ENCODE results near the gene SHANK1.
"Not testable (repeated sequence)": the region's sequence is repeated elsewhere in the genome, so short reads cannot be mapped to it uniquely, and the experiment has no call there.

Gene SHANK1

GRCh38 chr19:50753879-50754278 is 34.3 kb upstream of the SHANK1 start:
- H3K9ac ChIP-seq (ENCODE audit: low read length in 5 of 5) = no peak overlapping the region
- H3K9me3 ChIP-seq (ENCODE audit: control insufficient read depth in 5 of 5, low read length in 5 of 5) = no peaks in the 10 kb centered on the region
- no peak overlapping the region for H3K4me3 ChIP-seq (ENCODE audit: low read depth in 1 of 5, low read length in 5 of 5)
- H3K4me1 ChIP-seq (ENCODE audit: control insufficient read depth in 5 of 5, insufficient read depth in 5 of 5, low read length in 5 of 5) = no peaks in the 10 kb centered on the region
- H3K27ac ChIP-seq (ENCODE audit: low read depth, low read length) = no peak overlapping the region
- H3K36me3 ChIP-seq (ENCODE audit: control insufficient read depth in 5 of 5, insufficient read depth in 5 of 5, low read length in 5 of 5) = no peaks in the 10 kb centered on the region
- peaks cover 0 to 4% (median 0%) of the 10 kb centered on the region in 5 donors for H3K27me3 ChIP-seq (ENCODE audit: control insufficient read depth in 5 of 5, insufficient read depth in 4 of 5, low read length in 5 of 5)

GRCh38 chr19:50750010-50750409 is 30.4 kb upstream of the SHANK1 start:
- H3K4me3 ChIP-seq (ENCODE audit: low read depth in 1 of 5, low read length in 5 of 5) = no peak overlapping the region
- H3K4me1 ChIP-seq (ENCODE audit: control insufficient read depth in 5 of 5, insufficient read depth in 5 of 5, low read length in 5 of 5) = no peaks in the 10 kb centered on the region
- H3K9ac ChIP-seq (ENCODE audit: low read length in 5 of 5) = no peak overlapping the region
- peaks cover 0 to 5% (median 0%) of the 10 kb centered on the region in 5 donors for H3K27me3 ChIP-seq (ENCODE audit: control insufficient read depth in 5 of 5, insufficient read depth in 4 of 5, low read length in 5 of 5)
- H3K27ac ChIP-seq (ENCODE audit: low read depth, low read length) = no peak overlapping the region
- H3K36me3 ChIP-seq (ENCODE audit: control insufficient read depth in 5 of 5, insufficient read depth in 5 of 5, low read length in 5 of 5) = no peaks in the 10 kb centered on the region
- H3K9me3 ChIP-seq (ENCODE audit: control insufficient read depth in 5 of 5, low read length in 5 of 5) = no peaks in the 10 kb centered on the region

GRCh38 chr19:50749490-50749889 is 29.9 kb upstream of the SHANK1 start:
- no peak overlapping the region for H3K9ac ChIP-seq (ENCODE audit: low read length in 5 of 5)
- H3K27ac ChIP-seq (ENCODE audit: low read depth, low read length) = no peak overlapping the region
- no peaks in the 10 kb centered on the region for H3K9me3 ChIP-seq (ENCODE audit: control insufficient read depth in 5 of 5, low read length in 5 of 5)
- H3K36me3 ChIP-seq (ENCODE audit: control insufficient read depth in 5 of 5, insufficient read depth in 5 of 5, low read length in 5 of 5) = no peaks in the 10 kb centered on the region
- H3K4me3 ChIP-seq (ENCODE audit: low read depth in 1 of 5, low read length in 5 of 5) = no peak overlapping the region
- peaks cover 0 to 5% (median 0%) of the 10 kb centered on the region in 5 donors for H3K27me3 ChIP-seq (ENCODE audit: control insufficient read depth in 5 of 5, insufficient read depth in 4 of 5, low read length in 5 of 5)
- no peaks in the 10 kb centered on the region for H3K4me1 ChIP-seq (ENCODE audit: control insufficient read depth in 5 of 5, insufficient read depth in 5 of 5, low read length in 5 of 5)

- H3K4me3 ChIP-seq (ENCODE audit: low read depth in 1 of 5, low read length in 5 of 5); H3K9ac ChIP-seq (ENCODE audit: low read length in 5 of 5); H3K27ac ChIP-seq (ENCODE audit: low read depth, low read length); H3K27me3 ChIP-seq (ENCODE audit: control insufficient read depth in 5 of 5, insufficient read depth in 4 of 5, low read length in 5 of 5); H3K9me3 ChIP-seq (ENCODE audit: control insufficient read depth in 5 of 5, low read length in 5 of 5); H3K4me1 ChIP-seq (ENCODE audit: control insufficient read depth in 5 of 5, insufficient read depth in 5 of 5, low read length in 5 of 5); H3K36me3 ChIP-seq (ENCODE audit: control insufficient read depth in 5 of 5, insufficient read depth in 5 of 5, low read length in 5 of 5): not testable (repeated sequence)
Observed at GRCh38 chr19:50747141-50747540, 27.5 kb upstream of the SHANK1 start.

GRCh38 chr19:50745221-50745620 is 25.6 kb upstream of the SHANK1 start:
- no peaks in the 10 kb centered on the region for H3K36me3 ChIP-seq (ENCODE audit: control insufficient read depth in 5 of 5, insufficient read depth in 5 of 5, low read length in 5 of 5)

GRCh38 chr19:50743537-50743936 is 23.9 kb upstream of the SHANK1 start:
- Histone ChIP-seq H3K27me3 (ENCODE audit: control insufficient read depth in 5 of 5, insufficient read depth in 4 of 5, low read length in 5 of 5) (peaks cover 17 to 30% (median 24%) of the 10 kb centered on the region in 5 donors), H3K4me1 (ENCODE audit: control insufficient read depth in 5 of 5, insufficient read depth in 5 of 5, low read length in 5 of 5) (no peaks in the 10 kb centered on the region), H3K27ac (ENCODE audit: low read depth, low read length) (no peak overlapping the region), H3K9me3 (ENCODE audit: control insufficient read depth in 5 of 5, low read length in 5 of 5) (no peaks in the 10 kb centered on the region), H3K9ac (ENCODE audit: low read length in 5 of 5) (no peak overlapping the region), H3K4me3 (ENCODE audit: low read depth in 1 of 5, low read length in 5 of 5) (no peak overlapping the region), H3K36me3 (ENCODE audit: control insufficient read depth in 5 of 5, insufficient read depth in 5 of 5, low read length in 5 of 5) (no peaks in the 10 kb centered on the region)

More at GRCh38 chr19:50745221-50745620, 25.6 kb upstream of the SHANK1 start:
- no peak overlapping the region for H3K9ac ChIP-seq (ENCODE audit: low read length in 5 of 5)
- H3K4me3 ChIP-seq (ENCODE audit: low read depth in 1 of 5, low read length in 5 of 5) = no peak overlapping the region
- H3K9me3 ChIP-seq (ENCODE audit: control insufficient read depth in 5 of 5, low read length in 5 of 5) = no peaks in the 10 kb centered on the region
- H3K27ac ChIP-seq (ENCODE audit: low read depth, low read length) = no peak overlapping the region
- peaks cover 12 to 18% (median 12%) of the 10 kb centered on the region in 5 donors for H3K27me3 ChIP-seq (ENCODE audit: control insufficient read depth in 5 of 5, insufficient read depth in 4 of 5, low read length in 5 of 5)
- no peaks in the 10 kb centered on the region for H3K4me1 ChIP-seq (ENCODE audit: control insufficient read depth in 5 of 5, insufficient read depth in 5 of 5, low read length in 5 of 5)

GRCh38 chr19:50741179-50741933 is 21.8 kb upstream of the SHANK1 start:
- Histone ChIP-seq H3K27me3 (ENCODE audit: control insufficient read depth in 5 of 5, insufficient read depth in 4 of 5, low read length in 5 of 5) (peaks cover 17 to 37% (median 24%) of the 10 kb centered on the region in 5 donors), H3K27ac (ENCODE audit: low read depth, low read length) (no peak overlapping the region), H3K9me3 (ENCODE audit: control insufficient read depth in 5 of 5, low read length in 5 of 5) (no peaks in the 10 kb centered on the region), H3K4me3 (ENCODE audit: low read depth in 1 of 5, low read length in 5 of 5) (no peak overlapping the region), H3K36me3 (ENCODE audit: control insufficient read depth in 5 of 5, insufficient read depth in 5 of 5, low read length in 5 of 5) (no peaks in the 10 kb centered on the region), H3K9ac (ENCODE audit: low read length in 5 of 5) (no peak overlapping the region), H3K4me1 (ENCODE audit: control insufficient read depth in 5 of 5, insufficient read depth in 5 of 5, low read length in 5 of 5) (no peaks in the 10 kb centered on the region)

- Histone ChIP-seq H3K36me3 (ENCODE audit: control insufficient read depth in 5 of 5, insufficient read depth in 5 of 5, low read length in 5 of 5) (no peaks in the 10 kb centered on the region), H3K4me3 (ENCODE audit: low read depth in 1 of 5, low read length in 5 of 5) (no peak overlapping the region), H3K4me1 (ENCODE audit: control insufficient read depth in 5 of 5, insufficient read depth in 5 of 5, low read length in 5 of 5) (no peaks in the 10 kb centered on the region), H3K27me3 (ENCODE audit: control insufficient read depth in 5 of 5, insufficient read depth in 4 of 5, low read length in 5 of 5) (peaks cover 17 to 43% (median 25%) of the 10 kb centered on the region in 5 donors), H3K9ac (ENCODE audit: low read length in 5 of 5) (no peak overlapping the region), H3K27ac (ENCODE audit: low read depth, low read length) (no peak overlapping the region), H3K9me3 (ENCODE audit: control insufficient read depth in 5 of 5, low read length in 5 of 5) (no peaks in the 10 kb centered on the region)
Observed at GRCh38 chr19:50739914-50740426, 20.4 kb upstream of the SHANK1 start.

- Histone ChIP-seq H3K9ac (ENCODE audit: low read length in 5 of 5) (no peak overlapping the region), H3K4me1 (ENCODE audit: control insufficient read depth in 5 of 5, insufficient read depth in 5 of 5, low read length in 5 of 5) (no peaks in the 10 kb centered on the region), H3K4me3 (ENCODE audit: low read depth in 1 of 5, low read length in 5 of 5) (no peak overlapping the region), H3K36me3 (ENCODE audit: control insufficient read depth in 5 of 5, insufficient read depth in 5 of 5, low read length in 5 of 5) (no peaks in the 10 kb centered on the region), H3K27ac (ENCODE audit: low read depth, low read length) (no peak overlapping the region), H3K9me3 (ENCODE audit: control insufficient read depth in 5 of 5, low read length in 5 of 5) (no peaks in the 10 kb centered on the region), H3K27me3 (ENCODE audit: control insufficient read depth in 5 of 5, insufficient read depth in 4 of 5, low read length in 5 of 5) (peaks cover 17 to 45% (median 25%) of the 10 kb centered on the region in 5 donors)
Observed at GRCh38 chr19:50739132-50739913, 19.7 kb upstream of the SHANK1 start.

- H3K36me3 ChIP-seq (ENCODE audit: control insufficient read depth in 5 of 5, insufficient read depth in 5 of 5, low read length in 5 of 5) = no peaks in the 10 kb centered on the region
- no peak overlapping the region for H3K4me3 ChIP-seq (ENCODE audit: low read depth in 1 of 5, low read length in 5 of 5)
- no peaks in the 10 kb centered on the region for H3K9me3 ChIP-seq (ENCODE audit: control insufficient read depth in 5 of 5, low read length in 5 of 5)
- no peak overlapping the region for H3K27ac ChIP-seq (ENCODE audit: low read depth, low read length)
- peaks cover 11 to 38% (median 21%) of the 10 kb centered on the region in 5 donors for H3K27me3 ChIP-seq (ENCODE audit: control insufficient read depth in 5 of 5, insufficient read depth in 4 of 5, low read length in 5 of 5)
- H3K9ac ChIP-seq (ENCODE audit: low read length in 5 of 5) = no peak overlapping the region
- H3K4me1 ChIP-seq (ENCODE audit: control insufficient read depth in 5 of 5, insufficient read depth in 5 of 5, low read length in 5 of 5) = no peaks in the 10 kb centered on the region
Observed at GRCh38 chr19:50736338-50736737, 16.7 kb upstream of the SHANK1 start.

All from subcutaneous abdominal adipose tissue (tissue), 5 donors.